H9 (cell line): ENCODE data around the gene SLC11A1. TPM values are rescaled to one million over a fixed set of nuclear protein-coding genes. Genes with fewer than 3 reads are reported as not detected.

Source experiments
- DNase-seq: peaks from one replicate; pipeline ENCODE4 v3.0.0-alpha.2; 2017
- H2AFZ ChIP-seq: one replicate; pipeline ENCODE4 v1.6.1; 2013; ENCODE audit warnings: mild to moderate bottlenecking, low read length, control low read depth, moderate library complexity
- H2AK5ac ChIP-seq: 2 replicates; pipeline ENCODE4 v1.6.1; 2013; ENCODE audit warnings: low read length, control low read depth, mixed read lengths; ENCODE audit not compliant: insufficient read length
- H2BK120ac ChIP-seq: one replicate; pipeline ENCODE4 v1.6.1; 2013; ENCODE audit warnings: low read depth, mild to moderate bottlenecking, low read length, control low read depth, inconsistent platforms; ENCODE audit not compliant: poor library complexity, severe bottlenecking
- H2BK12ac ChIP-seq: 2 replicates; pipeline ENCODE4 v1.6.1; 2013; ENCODE audit warnings: low read length, control low read depth, mixed read lengths, low read depth; ENCODE audit not compliant: insufficient read length
- H2BK15ac ChIP-seq: 2 replicates; pipeline ENCODE4 v1.6.1; 2013; ENCODE audit warnings: low read depth, low read length, control low read depth
- H2BK20ac ChIP-seq: one replicate; pipeline ENCODE4 v1.6.1; 2013; ENCODE audit warnings: low read depth, mild to moderate bottlenecking, low read length, control low read depth, inconsistent platforms; ENCODE audit not compliant: poor library complexity, severe bottlenecking
- H2BK5ac ChIP-seq: 2 replicates; pipeline ENCODE4 v1.6.1; 2013; ENCODE audit warnings: low read length, control low read depth, mixed read lengths; ENCODE audit not compliant: insufficient read length
- H3K14ac ChIP-seq: 2 replicates; pipeline ENCODE4 v1.6.1; 2013; ENCODE audit warnings: low read length, control low read depth; ENCODE audit not compliant: insufficient read depth
- H3K18ac ChIP-seq: 2 replicates; pipeline ENCODE4 v1.6.1; 2013; ENCODE audit warnings: low read depth, mild to moderate bottlenecking, mixed read lengths, low read length, control low read depth; ENCODE audit not compliant: insufficient read length
- H3K23ac ChIP-seq: 2 replicates; pipeline ENCODE4 v1.6.1; 2013; ENCODE audit warnings: low read length, control low read depth, mixed read lengths, low read depth; ENCODE audit not compliant: insufficient read length
- H3K23me2 ChIP-seq: 2 replicates; pipeline ENCODE4 v1.6.1; 2013; ENCODE audit warnings: low read depth, mild to moderate bottlenecking, mixed read lengths, low read length, control low read depth; ENCODE audit not compliant: insufficient read length, poor library complexity, severe bottlenecking
- H3K27ac ChIP-seq: 2 replicates; pipeline ENCODE4 v1.5.1; 2013; ENCODE audit warnings: low read length, control low read depth, mixed read lengths, low read depth; ENCODE audit not compliant: insufficient read length
- H3K27me3 ChIP-seq: 2 replicates; pipeline ENCODE4 v1.6.1; 2013; ENCODE audit warnings: low read length, control low read depth, inconsistent platforms; ENCODE audit not compliant: insufficient read depth
- H3K4ac ChIP-seq: 2 replicates; pipeline ENCODE4 v1.6.1; 2013; ENCODE audit warnings: low read depth, mild to moderate bottlenecking, control low read depth, inconsistent platforms, low read length, moderate library complexity
- H3K4me1 ChIP-seq: 2 replicates; pipeline ENCODE4 v1.6.1; 2013; ENCODE audit warnings: low read length, control low read depth, inconsistent platforms; ENCODE audit not compliant: insufficient read depth
- H3K4me2 ChIP-seq: 2 replicates; pipeline ENCODE4 v1.6.1; 2013; ENCODE audit warnings: low read length, control low read depth, mixed read lengths; ENCODE audit not compliant: insufficient read length, insufficient read depth
- H3K56ac ChIP-seq: 2 replicates; pipeline ENCODE4 v1.6.1; 2013; ENCODE audit warnings: low read depth, mild to moderate bottlenecking, mixed read lengths, low read length, control low read depth; ENCODE audit not compliant: insufficient read length
- H3K79me1 ChIP-seq: 2 replicates; pipeline ENCODE4 v1.6.1; 2013; ENCODE audit warnings: low read depth, mild to moderate bottlenecking, moderate library complexity, low read length, control low read depth, inconsistent platforms; ENCODE audit not compliant: insufficient read depth, poor library complexity, severe bottlenecking
- H3K79me2 ChIP-seq: 2 replicates; pipeline ENCODE4 v1.6.1; 2013; ENCODE audit warnings: low read length, control low read depth, inconsistent platforms; ENCODE audit not compliant: insufficient read depth
- H3K9ac ChIP-seq: 2 replicates; pipeline ENCODE4 v1.6.1; 2013; ENCODE audit warnings: low read length, control low read depth, mixed read lengths; ENCODE audit not compliant: insufficient read length; ENCODE audit errors: extremely low read depth
- H3K9me3 ChIP-seq: one replicate; pipeline ENCODE4 v1.6.1; 2013; ENCODE audit warnings: low read depth, low read length, inconsistent platforms; ENCODE audit not compliant: control insufficient read depth
- H3T11ph ChIP-seq: one replicate; pipeline ENCODE4 v1.6.1; 2013; ENCODE audit warnings: mild to moderate bottlenecking, low read length, control low read depth, inconsistent platforms
- H4K20me1 ChIP-seq: one replicate; pipeline ENCODE4 v1.6.1; 2013; ENCODE audit not compliant: control insufficient read depth, insufficient read length, insufficient read depth
- H4K5ac ChIP-seq: 2 replicates; pipeline ENCODE4 v1.6.1; 2013; ENCODE audit warnings: low read depth, mild to moderate bottlenecking, mixed read lengths, low read length, control low read depth; ENCODE audit not compliant: insufficient read length
- H4K8ac ChIP-seq: replicated peaks from 2 replicates; pipeline ENCODE4 v1.6.1; 2013; ENCODE audit warnings: low read length, control low read depth, mixed read lengths, low read depth; ENCODE audit not compliant: insufficient read length
- H4K91ac ChIP-seq: 2 replicates; pipeline ENCODE4 v1.6.1; 2013; ENCODE audit warnings: low read depth, mild to moderate bottlenecking, moderate library complexity, mixed read lengths, low read length, control low read depth; ENCODE audit not compliant: insufficient read length
- H3K27ac Mint-ChIP-seq, 3 experiments: 2 replicates in 2 of 3; 3 replicates in 1 of 3; pipeline ENCODE4 v1.8.0; 2020 to 2021; ENCODE audit warnings: mixed read lengths in 3 of 3, mild to moderate bottlenecking in 1 of 3, moderate library complexity in 1 of 3
- H3K27me3 Mint-ChIP-seq: 2 replicates; pipeline ENCODE4 v1.8.0; 2021; ENCODE audit warnings: low read depth, mild to moderate bottlenecking, moderate library complexity, mixed read lengths
- H3K36me3 Mint-ChIP-seq, 3 experiments: 2 replicates in 2 of 3; 3 replicates in 1 of 3; pipeline ENCODE4 v1.8.0; 2020 to 2021; ENCODE audit warnings: low read depth in 3 of 3, mixed read lengths in 3 of 3; ENCODE audit not compliant: insufficient read depth in 1 of 3
- H3K4me1 Mint-ChIP-seq, 2 experiments: 2 replicates each; pipeline ENCODE4 v1.8.0; 2020; ENCODE audit warnings: mixed read lengths in 2 of 2
- H3K4me3 Mint-ChIP-seq, 2 experiments: 2 replicates in 1 of 2; 3 replicates in 1 of 2; pipeline ENCODE4 v1.8.0; 2020 to 2021; ENCODE audit warnings: mild to moderate bottlenecking in 2 of 2, mixed read lengths in 2 of 2, moderate library complexity in 1 of 2
- H3K9me3 Mint-ChIP-seq, 2 experiments: 2 replicates in 1 of 2; 3 replicates in 1 of 2; pipeline ENCODE4 v1.8.0; 2020; ENCODE audit warnings: mild to moderate bottlenecking in 2 of 2, mixed read lengths in 2 of 2, moderate library complexity in 1 of 2
- CTCF ChIP-seq: fragments of 200-600 bp; sonication (generic); conservative IDR thresholded peaks from 3 replicates; pipeline ENCODE4 v1.8.0; 2021; ENCODE audit warnings: antibody characterized with exemption, mild to moderate bottlenecking
- WGBS: extraction: QIAGEN DNeasy Blood & Tissue Kit; methylation state at CpG from one replicate; pipeline ENCODE4 v1.1.7; 2013; ENCODE audit warnings: missing lambda C conversion rate, low lambda C conversion rate, mixed read lengths; ENCODE audit not compliant: insufficient read length; ENCODE audit errors: extremely low coverage; 5-methylcytosine and 5-hydroxymethylcytosine counted together
- total RNA-seq: library from RNA; stranded (reverse); gene quantifications from 2 replicates; pipeline ENCODE4 v1.2.1, GENCODE V29; 2021

Gene SLC11A1
- total RNA-seq, 1 experiment from 2014 or later, result 0.11 TPM

GRCh38 chr2:218436992-218437391 is 54.9 kb downstream of the SLC11A1 start:
- no peak overlapping the region for H2AFZ ChIP-seq
- H3K23ac ChIP-seq, result no peak overlapping the region
- no peak overlapping the region for H2BK120ac ChIP-seq
- no peak overlapping the region for H3K27ac ChIP-seq
- H3K18ac ChIP-seq, result no peak overlapping the region
- DNase-seq, result no peak
- Mint-ChIP-seq H3K27ac (no peak overlapping the region), H3K27me3 (peaks cover 1% of the 10 kb centered on the region), H3K4me1 (no peaks in the 10 kb centered on the region), H3K36me3 (0 out of 7 replicates have a peak, but pooled peaks cover 0 to 1% (median 0%) of the 10 kb centered on the region in 3 experiments), H3K4me3 (no peak overlapping the region), H3K9me3 (no peaks in the 10 kb centered on the region)
- no peaks in the 10 kb centered on the region for H3K23me2 ChIP-seq
- H4K20me1 ChIP-seq, result no peaks in the 10 kb centered on the region
- H3K79me1 ChIP-seq, result no peaks in the 10 kb centered on the region
- no peak overlapping the region for H2BK20ac ChIP-seq
- no peak overlapping the region for H2BK15ac ChIP-seq
- no peak overlapping the region for H3T11ph ChIP-seq
- H4K8ac ChIP-seq, result no peak overlapping the region
- no peak overlapping the region for H2BK12ac ChIP-seq
- H3K4ac ChIP-seq, result no peak overlapping the region
- H4K5ac ChIP-seq, result no peak overlapping the region
- H3K56ac ChIP-seq, result no peak overlapping the region
- no peaks in the 10 kb centered on the region for H3K27me3 ChIP-seq
- H3K14ac ChIP-seq, result no peak overlapping the region
- no peak overlapping the region for H3K4me2 ChIP-seq
- no peak overlapping the region for H4K91ac ChIP-seq
- H3K79me2 ChIP-seq, result no peaks in the 10 kb centered on the region
- H2BK5ac ChIP-seq, result no peak overlapping the region
- no peaks in the 10 kb centered on the region for H3K4me1 ChIP-seq
- no peaks in the 10 kb centered on the region for H3K9me3 ChIP-seq
- no peak overlapping the region for H3K9ac ChIP-seq
- no peak overlapping the region for H2AK5ac ChIP-seq
- no CpG with 5 or more reads among the region's 5 CpGs for WGBS
- TF ChIP-seq CTCF, result no peak
